GM13976 (cell line): Measurements from ENCODE around the gene R3HDM2.

Experiments used
- DNase-seq: peaks from one replicate; pipeline ENCODE4 v3.0.0; 2012; ENCODE audit warnings: low spot score
- in situ Hi-C: fragments of 300-500 bp; cut with MboI; formaldehyde crosslinking; loops from one replicate; pipeline ENCODE4 v1.12.0; 2022; ENCODE audit warnings: low sequenced_read_pairs, mixed read lengths, inconsistent platforms; ENCODE audit not compliant: unreplicated experiment
- TF ChIP-seq, protein P1 (sequence below): IDR thresholded peaks from 2 replicates; pipeline ENCODE4 v1.5.1; 2012; ENCODE audit warnings: borderline replicate concordance, mild to moderate bottlenecking; ENCODE audit not compliant: insufficient read depth; ENCODE audit errors: extremely low read depth, missing control alignments, control extremely low read depth

The R3HDM2 gene

DNA sequence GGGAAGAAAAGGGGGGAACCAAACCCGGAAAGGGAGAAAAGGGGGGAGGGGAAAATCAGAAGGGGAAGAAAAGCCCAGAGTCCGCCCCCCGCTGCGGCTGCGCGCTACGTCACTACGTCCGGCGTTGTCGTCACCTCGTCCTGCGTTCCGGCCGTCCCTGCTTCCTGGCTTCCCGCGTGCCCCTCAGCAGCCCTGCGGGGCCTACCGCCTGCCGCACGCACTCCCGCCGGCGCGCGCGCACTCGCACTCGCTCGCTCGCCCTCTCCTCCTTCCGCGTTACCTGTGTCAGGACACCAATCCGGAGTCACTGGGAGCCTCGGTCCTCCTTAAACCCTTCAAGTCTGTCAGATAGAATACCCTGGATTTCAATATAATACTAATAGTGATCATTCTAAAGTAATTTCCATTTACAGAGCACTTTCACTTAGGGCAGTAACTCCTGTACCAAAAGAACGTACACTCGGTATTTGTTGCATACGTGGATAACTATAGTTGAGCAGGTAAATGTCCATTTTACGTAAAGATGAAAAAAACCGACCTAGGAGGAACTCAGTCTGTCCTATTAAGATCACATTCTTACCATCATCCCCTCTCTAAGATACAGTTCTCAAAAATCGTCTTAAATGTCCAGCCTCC lies at the start of gene R3HDM2:
R3HDM2 (minus strand) TSS at position 113 of the 636 bp plus-strand sequence. CDS start 120,615 bp downstream, outside the sequence.
- TF ChIP-seq, protein P1, sequence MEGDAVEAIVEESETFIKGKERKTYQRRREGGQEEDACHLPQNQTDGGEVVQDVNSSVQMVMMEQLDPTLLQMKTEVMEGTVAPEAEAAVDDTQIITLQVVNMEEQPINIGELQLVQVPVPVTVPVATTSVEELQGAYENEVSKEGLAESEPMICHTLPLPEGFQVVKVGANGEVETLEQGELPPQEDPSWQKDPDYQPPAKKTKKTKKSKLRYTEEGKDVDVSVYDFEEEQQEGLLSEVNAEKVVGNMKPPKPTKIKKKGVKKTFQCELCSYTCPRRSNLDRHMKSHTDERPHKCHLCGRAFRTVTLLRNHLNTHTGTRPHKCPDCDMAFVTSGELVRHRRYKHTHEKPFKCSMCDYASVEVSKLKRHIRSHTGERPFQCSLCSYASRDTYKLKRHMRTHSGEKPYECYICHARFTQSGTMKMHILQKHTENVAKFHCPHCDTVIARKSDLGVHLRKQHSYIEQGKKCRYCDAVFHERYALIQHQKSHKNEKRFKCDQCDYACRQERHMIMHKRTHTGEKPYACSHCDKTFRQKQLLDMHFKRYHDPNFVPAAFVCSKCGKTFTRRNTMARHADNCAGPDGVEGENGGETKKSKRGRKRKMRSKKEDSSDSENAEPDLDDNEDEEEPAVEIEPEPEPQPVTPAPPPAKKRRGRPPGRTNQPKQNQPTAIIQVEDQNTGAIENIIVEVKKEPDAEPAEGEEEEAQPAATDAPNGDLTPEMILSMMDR: no peak
- DNase-seq: peak; percentile 98
- in situ Hi-C loops: no loop called here

DNA sequence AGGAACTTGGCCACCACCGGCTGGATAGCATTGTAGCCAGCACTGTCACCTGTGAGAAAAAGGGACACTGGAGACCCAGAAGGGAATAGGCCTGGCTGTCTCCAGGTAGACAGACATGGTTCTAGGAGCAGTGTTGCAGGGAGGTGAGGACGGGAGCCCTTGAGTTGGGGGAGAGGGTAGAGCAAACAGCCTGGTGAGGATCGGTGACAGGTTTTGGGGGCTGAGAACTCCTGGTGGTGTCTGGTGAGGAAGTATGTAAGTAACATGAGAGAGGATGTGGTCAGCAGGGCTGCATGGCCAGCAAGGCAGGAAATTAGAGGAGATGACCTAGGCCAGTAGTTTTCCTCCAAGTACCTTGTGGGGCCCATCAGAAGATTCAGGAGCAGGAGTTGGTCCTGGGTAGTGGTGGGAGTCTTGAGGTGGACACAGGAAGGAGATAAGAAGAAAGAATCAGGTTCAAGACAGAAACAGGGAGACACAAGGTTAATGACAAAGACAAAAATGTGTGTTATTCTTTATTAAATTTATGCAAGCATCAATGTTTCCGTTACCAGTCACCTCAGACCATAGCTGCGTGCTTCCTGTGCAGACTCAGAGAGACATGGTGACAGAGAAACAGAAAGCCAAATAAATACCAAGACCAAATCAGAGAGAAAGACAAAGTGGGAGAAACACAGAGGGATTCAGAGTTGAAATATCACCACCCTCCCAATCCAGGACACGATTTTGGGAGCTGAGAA lies 48.7 kb upstream of the R3HDM2 start, which contains the start of gene ARHGAP9:
ARHGAP9 (minus strand) TSS at position 491 of the 740 bp plus-strand sequence; CDS start at position 31, 460 bp downstream.
- peak; percentile 76 for DNase-seq
- in situ Hi-C loops: no loop called here
- TF ChIP-seq, protein P1: no peak

DNA sequence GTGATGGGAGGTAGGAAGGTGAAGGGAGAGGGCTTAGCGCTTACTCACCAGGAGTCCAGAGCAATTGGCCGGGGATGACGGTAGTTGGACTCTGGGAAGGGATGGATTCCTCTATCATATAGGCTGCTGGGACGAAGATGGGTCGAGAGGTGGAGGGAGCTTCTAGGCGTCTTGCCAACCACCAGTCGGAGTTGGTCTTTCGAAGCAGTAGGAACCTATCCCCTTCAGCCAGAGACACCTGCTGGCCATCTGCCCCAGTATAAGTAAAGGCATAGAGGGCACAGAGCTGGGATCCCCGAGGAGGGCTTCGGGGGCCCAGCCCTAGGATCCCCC lies 48.2 kb upstream of the R3HDM2 start:
- TF ChIP-seq, protein P1: no peak
- in situ Hi-C loops: no loop called here
- DNase-seq: no peak

DNA sequence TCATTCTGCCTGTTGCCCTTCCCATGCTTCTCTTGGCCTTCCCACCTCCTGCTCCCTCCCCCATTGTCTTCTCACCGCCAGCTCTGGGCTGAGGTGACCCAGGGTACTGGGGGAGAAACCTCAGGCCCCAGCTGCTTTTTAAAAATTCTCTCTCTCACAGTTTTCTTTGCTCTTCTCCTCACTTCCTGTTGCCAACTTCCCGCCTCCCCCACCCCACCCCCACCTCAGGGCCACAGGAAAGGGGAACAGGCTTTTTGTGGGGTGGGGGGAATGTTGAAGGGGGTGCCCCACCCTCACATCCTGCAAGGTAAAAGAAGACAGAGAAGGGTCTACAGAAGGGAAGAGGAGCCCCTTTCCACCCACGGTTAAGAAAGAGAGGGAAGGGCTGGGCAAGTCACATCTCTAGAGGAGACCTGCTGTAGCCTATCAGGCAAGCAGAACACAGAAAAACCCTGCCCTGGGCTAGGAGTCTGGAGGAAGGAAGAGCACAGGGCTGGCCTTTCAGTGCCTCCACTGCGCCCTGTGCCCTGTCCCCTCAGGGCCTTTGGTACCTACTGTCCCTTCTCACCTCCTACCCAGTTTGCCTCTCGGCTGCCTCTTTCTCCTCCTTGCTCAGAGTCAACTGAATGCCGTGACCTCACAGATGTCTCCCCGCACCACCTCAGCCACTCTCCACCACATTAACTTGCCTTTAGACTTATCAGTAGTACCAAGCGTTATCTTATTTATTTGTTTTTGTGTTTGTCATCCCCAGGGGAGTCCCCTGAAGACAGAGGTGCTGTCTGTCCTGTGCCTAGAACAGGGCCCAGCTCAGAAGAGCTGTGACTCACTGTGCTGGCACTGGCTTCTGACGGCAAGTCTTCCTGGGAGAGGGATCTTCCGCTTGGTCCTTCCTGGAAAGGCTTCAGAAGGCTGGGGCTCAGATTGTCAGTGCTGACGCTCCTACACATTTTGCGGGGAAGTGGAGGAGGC lies 47.2 kb upstream of the R3HDM2 start:
- DNase-seq: peak; percentile 67
- TF ChIP-seq, protein P1: no peak
- in situ Hi-C loops: no loop called here

DNA sequence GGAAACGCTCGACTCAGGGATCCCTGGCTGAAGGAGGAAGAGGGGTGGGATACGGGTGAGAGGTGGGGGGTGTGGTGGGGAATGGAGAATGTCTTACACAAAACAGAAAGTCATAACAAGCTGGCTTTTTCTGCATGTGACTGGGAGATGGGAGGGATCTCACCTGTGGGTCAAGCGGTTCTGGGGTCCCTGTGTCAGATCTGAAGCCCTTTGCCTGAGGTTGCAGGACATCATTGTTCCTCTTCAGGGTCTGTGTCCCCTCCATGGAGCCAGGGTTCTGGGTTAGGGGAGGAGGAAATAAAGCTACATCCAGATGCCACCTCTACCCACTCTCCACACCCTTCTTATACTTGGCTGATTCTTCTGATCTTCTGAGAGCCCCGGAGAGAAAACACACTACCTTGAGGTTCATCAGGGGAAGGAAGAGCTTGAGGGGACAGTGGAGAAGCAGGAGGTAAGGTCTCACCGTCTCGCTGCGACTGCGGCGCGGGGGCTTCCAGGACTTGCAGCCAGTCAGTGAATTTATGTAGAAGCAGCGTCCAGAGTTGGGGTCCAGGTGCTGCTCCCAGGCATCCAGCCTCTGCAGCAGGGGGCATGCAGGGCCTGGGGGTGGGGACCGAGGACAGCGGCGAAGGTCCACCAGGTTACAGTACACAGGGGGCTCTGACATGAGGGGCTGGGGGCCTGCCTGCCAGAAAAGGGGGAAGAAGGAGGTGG lies 46.3 kb upstream of the R3HDM2 start:
- TF ChIP-seq, protein P1: no peak
- no peak for DNase-seq
- in situ Hi-C loops: no loop called here

DNA sequence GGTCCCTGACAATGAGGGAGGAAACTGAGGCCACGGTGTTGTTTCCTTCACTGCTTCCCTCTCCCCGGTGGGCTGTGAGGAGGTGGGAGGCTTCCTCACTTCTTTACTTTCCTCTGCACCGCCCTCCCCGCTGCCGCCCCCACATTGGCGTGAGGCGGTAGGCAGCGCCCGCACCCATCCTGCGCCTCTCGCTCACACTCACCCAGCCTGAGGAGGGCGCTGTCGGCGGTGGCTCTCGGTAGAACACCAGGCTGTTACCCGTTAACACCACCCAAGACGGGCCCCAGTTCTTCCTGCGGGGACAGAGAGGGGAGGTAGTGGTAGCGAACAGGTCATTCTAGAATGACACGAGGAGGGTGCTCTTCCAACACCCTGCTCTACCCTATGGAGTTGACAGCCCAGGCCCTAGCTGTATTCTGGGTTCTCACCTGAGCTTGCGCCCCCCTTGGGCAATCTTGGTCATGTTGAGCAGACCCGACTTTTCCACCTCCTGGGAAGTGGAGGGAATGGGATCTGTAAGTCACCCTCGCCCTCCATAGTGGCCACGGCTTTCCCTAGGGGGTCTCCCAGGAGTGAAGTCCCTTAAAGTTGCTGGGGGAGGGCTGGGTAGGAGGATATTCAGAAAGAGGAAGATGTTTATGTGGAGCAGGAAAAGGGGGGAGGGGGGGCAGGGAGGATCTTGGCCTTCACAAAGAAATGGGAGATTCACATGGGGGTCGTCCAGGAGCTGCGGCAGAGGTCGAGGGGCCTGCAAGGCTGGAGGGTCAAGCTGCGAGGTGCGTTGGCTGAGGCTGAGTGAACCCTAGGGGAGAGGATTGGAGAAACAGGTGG lies 45.5 kb upstream of the R3HDM2 start:
- peak; percentile 78 for DNase-seq
- TF ChIP-seq, protein P1: peak; percentile 85
- in situ Hi-C loops: no loop called here
